HepG2 (cell line): ENCODE measurements around the gene SALL2. TPM values are rescaled to one million over a fixed set of nuclear protein-coding genes. Genes with fewer than 3 reads are reported as not detected.
A peak's percentile ranks its signal among the peaks of the same experiment; 100 is the strongest.

ENCODE experiments used
- ARNT ChIP-seq: fragments of 450-650 bp; IDR thresholded peaks from 2 replicates; pipeline ENCODE4 v1.6.1; 2017
- CHD4 ChIP-seq: fragments of 200-600 bp; sonication (generic); IDR thresholded peaks from 2 replicates; pipeline ENCODE4 v1.7.0; 2017; ENCODE audit warnings: mild to moderate bottlenecking, low read length, borderline replicate concordance
- EHMT2 ChIP-seq: fragments of 200-600 bp; sonication (generic); IDR thresholded peaks from 2 replicates; pipeline ENCODE4 v1.7.0; 2017; ENCODE audit warnings: antibody characterized with exemption, low read depth, low read length, borderline replicate concordance
- HMG20A ChIP-seq: IDR thresholded peaks from 2 replicates; pipeline ENCODE4 v1.6.1; 2016; ENCODE audit warnings: borderline replicate concordance
- HMG20B ChIP-seq: conservative IDR thresholded peaks from 2 replicates; pipeline ENCODE4 v1.6.1; 2016; ENCODE audit warnings: missing genetic modification reagents, missing compliant biosample characterization
- MAZ ChIP-seq, 2 experiments: sonication (generic) in 1 of 2; formaldehyde crosslinking in 1 of 2; IDR thresholded peaks; 2 replicates each; pipeline versions ENCODE4 v1.5.0 to v1.6.1; 2012 to 2020; ENCODE audit warnings: low read depth in 2 of 2, mild to moderate bottlenecking in 2 of 2, borderline replicate concordance in 1 of 2, improper control_type of control experiment in 1 of 2, low read length in 1 of 2, missing genetic modification reagents in 1 of 2, moderate library complexity in 1 of 2
- ZNF317 ChIP-seq: sonication (generic); formaldehyde crosslinking; IDR thresholded peaks from 2 replicates; pipeline ENCODE4 v1.5.0; 2020; ENCODE audit warnings: mild to moderate bottlenecking, missing genetic modification reagents
- ZNF331 ChIP-seq: sonication (generic); formaldehyde crosslinking; IDR thresholded peaks from 2 replicates; pipeline ENCODE4 v1.4.0; 2020; ENCODE audit warnings: missing genetic modification reagents
- ZNF333 ChIP-seq: sonication (generic); formaldehyde crosslinking; IDR thresholded peaks from 2 replicates; pipeline ENCODE4 v1.4.0; 2020; ENCODE audit warnings: mild to moderate bottlenecking, missing genetic modification reagents, borderline replicate concordance
- ZNF354B ChIP-seq: sonication (generic); formaldehyde crosslinking; IDR thresholded peaks from 2 replicates; pipeline ENCODE4 v1.8.0; 2022; ENCODE audit warnings: mild to moderate bottlenecking, missing genetic modification reagents
- ZNF816 ChIP-seq: sonication (generic); formaldehyde crosslinking; IDR thresholded peaks from 2 replicates; pipeline ENCODE4 v1.8.0; 2022; ENCODE audit warnings: missing genetic modification reagents, mild to moderate bottlenecking, borderline replicate concordance
- ZNF879 ChIP-seq: sonication (generic); formaldehyde crosslinking; IDR thresholded peaks from 2 replicates; pipeline ENCODE4 v1.8.1; 2023; ENCODE audit warnings: missing genetic modification reagents
- polyA plus RNA-seq, 8 experiments: library from polyadenylated mRNA; depleted of rRNA in 3 of 8; stranded (reverse) in 7 of 8; unstranded in 1 of 8; fragments of >200 nt; fragmentation: Illumina TruSeq in 4 of 8; extraction: Trizol in 4 of 8; gene quantifications; 2 replicates each; pipeline versions ENCODE4 v1.2.1 to v1.2.3, GENCODE V29; 2011 to 2016; ENCODE audit warnings: low read depth in 4 of 8, missing spikeins in 1 of 8, mixed read lengths in 1 of 8; ENCODE audit not compliant: insufficient read depth in 1 of 8
- total RNA-seq, 5 experiments: library from RNA; depleted of rRNA; stranded (reverse); fragments of >200 nt; fragmentation: Illumina TruSeq; extraction: Trizol; gene quantifications; 2 replicates each; pipeline ENCODE4 v1.2.3, GENCODE V29; 2016; ENCODE audit warnings: low read depth in 1 of 5
- TF ChIP-seq, protein P1 (sequence below): sonication (generic); formaldehyde crosslinking; IDR thresholded peaks from 2 replicates; pipeline ENCODE4 v1.8.0; 2022; ENCODE audit warnings: mild to moderate bottlenecking, missing genetic modification reagents, moderate library complexity
- TF ChIP-seq, protein P2 (sequence below): sonication (generic); formaldehyde crosslinking; IDR thresholded peaks from 2 replicates; pipeline ENCODE4 v1.4.0; 2020; ENCODE audit warnings: missing genetic modification reagents, borderline replicate concordance
- TF ChIP-seq, protein P3 (sequence below): sonication (generic); formaldehyde crosslinking; IDR thresholded peaks from 2 replicates; pipeline ENCODE4 v1.4.0; 2020; ENCODE audit warnings: missing genetic modification reagents

Gene SALL2
- total and polyA plus RNA-seq, 2 of the 13 experiments (the other 11 are each of a cell fraction or from before 2014, with no cell fraction given): 4.9 to 5.8 TPM

DNA sequence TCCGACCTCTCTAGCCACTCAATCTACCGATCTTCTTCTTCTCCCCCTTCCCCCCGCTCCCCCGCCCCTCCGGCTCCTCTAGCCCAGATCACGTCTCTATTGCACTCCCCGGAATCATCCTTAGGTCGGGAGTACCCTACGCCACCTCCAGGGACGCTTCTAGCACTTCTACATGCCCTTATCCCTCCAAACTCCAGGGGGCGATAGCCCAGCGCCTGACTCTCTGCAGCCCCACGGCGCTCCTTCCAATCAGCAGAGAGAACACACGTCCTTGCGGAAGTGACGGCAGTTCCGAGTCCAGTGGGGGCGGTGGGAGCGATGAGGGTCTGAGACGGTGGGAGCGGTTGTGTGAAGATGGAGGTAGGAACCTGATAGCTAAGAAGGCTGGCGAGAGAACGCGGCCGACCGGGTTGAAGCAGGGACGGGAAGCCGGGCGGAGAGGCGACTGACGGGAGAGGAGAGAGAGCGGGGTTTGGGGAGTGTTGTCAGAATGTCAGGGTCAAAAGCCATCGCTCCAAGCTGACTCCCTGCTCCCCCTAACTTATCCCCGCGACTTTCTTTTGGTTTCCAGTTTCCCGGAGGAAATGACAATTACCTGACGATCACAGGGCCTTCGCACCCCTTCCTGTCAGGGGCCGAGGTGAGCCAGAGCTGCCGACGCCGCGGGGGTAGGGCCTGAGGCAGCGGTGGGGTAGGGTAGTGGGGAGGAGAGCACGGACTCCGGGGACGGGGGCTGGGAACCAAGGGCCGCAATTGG is 49.0 kb downstream of the SALL2 start, which contains the start of the genes RAB2B and TOX4 (continued):
- TF ChIP-seq, protein P1, sequence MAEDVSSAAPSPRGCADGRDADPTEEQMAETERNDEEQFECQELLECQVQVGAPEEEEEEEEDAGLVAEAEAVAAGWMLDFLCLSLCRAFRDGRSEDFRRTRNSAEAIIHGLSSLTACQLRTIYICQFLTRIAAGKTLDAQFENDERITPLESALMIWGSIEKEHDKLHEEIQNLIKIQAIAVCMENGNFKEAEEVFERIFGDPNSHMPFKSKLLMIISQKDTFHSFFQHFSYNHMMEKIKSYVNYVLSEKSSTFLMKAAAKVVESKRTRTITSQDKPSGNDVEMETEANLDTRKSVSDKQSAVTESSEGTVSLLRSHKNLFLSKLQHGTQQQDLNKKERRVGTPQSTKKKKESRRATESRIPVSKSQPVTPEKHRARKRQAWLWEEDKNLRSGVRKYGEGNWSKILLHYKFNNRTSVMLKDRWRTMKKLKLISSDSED: no peak
- TF ChIP-seq ZNF354B (CRISPR knock-in tag) (no peak), ARNT (no peak), ZNF331 (CRISPR knock-in tag) (peak; percentile 83), ZNF879 (CRISPR knock-in tag) (0 out of 2 replicates have a peak, but pooled peaks have one; percentile 65), ZNF333 (peak; percentile 94; the same call in 1 of the 2 replicates), HMG20B (CRISPR knock-in tag) (peak; percentile 37; the same call in 1 of the 2 replicates), ZNF317 (CRISPR knock-in tag) (peak; percentile 95), ZNF816 (CRISPR knock-in tag) (no peak), CHD4 (no peak), MAZ (IDR thresholded peaks at IDR 0.05; ENCODE audit: borderline replicate concordance, low read depth, low read length) (peak; percentile 98), MAZ (CRISPR knock-in tag; IDR thresholded peaks at IDR 0.05; ENCODE audit: low read depth) (peak; percentile 98), EHMT2 (peak; percentile 63; the same call in 1 of the 2 replicates), HMG20A (no peak)
- TF ChIP-seq, protein P2, sequence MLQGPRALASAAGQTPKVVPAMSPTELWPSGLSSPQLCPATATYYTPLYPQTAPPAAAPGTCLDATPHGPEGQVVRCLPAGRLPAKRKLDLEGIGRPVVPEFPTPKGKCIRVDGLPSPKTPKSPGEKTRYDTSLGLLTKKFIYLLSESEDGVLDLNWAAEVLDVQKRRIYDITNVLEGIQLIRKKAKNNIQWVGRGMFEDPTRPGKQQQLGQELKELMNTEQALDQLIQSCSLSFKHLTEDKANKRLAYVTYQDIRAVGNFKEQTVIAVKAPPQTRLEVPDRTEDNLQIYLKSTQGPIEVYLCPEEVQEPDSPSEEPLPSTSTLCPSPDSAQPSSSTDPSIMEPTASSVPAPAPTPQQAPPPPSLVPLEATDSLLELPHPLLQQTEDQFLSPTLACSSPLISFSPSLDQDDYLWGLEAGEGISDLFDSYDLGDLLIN (CRISPR knock-in tag): peak; percentile 78; the same call in 1 of the 2 replicates
- TF ChIP-seq, protein P3, sequence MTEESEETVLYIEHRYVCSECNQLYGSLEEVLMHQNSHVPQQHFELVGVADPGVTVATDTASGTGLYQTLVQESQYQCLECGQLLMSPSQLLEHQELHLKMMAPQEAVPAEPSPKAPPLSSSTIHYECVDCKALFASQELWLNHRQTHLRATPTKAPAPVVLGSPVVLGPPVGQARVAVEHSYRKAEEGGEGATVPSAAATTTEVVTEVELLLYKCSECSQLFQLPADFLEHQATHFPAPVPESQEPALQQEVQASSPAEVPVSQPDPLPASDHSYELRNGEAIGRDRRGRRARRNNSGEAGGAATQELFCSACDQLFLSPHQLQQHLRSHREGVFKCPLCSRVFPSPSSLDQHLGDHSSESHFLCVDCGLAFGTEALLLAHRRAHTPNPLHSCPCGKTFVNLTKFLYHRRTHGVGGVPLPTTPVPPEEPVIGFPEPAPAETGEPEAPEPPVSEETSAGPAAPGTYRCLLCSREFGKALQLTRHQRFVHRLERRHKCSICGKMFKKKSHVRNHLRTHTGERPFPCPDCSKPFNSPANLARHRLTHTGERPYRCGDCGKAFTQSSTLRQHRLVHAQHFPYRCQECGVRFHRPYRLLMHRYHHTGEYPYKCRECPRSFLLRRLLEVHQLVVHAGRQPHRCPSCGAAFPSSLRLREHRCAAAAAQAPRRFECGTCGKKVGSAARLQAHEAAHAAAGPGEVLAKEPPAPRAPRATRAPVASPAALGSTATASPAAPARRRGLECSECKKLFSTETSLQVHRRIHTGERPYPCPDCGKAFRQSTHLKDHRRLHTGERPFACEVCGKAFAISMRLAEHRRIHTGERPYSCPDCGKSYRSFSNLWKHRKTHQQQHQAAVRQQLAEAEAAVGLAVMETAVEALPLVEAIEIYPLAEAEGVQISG: peak; percentile 96
